PC-3 (cell line): ENCODE measurements around the gene BIVM. TPM values are rescaled to one million over a fixed set of nuclear protein-coding genes. Genes with fewer than 3 reads are reported as not detected.
"Not testable (repeated sequence)": the region's sequence is repeated elsewhere in the genome, so short reads cannot be mapped to it uniquely, and the experiment has no call there.

Experiments
- ATAC-seq: fragments of 200-7000 bp; cut with Tn5 transposase; 2 replicates; pipeline ENCODE4 v1.9.1; 2020; ENCODE audit warnings: mild to moderate bottlenecking, moderate library complexity
- BruUV-seq: library from RNA; stranded (reverse); fragments of 400-500 nt; replicated peaks from 2 replicates; lab custom pipeline; 2021; lab: Mats Ljungman, UMichigan
- CTCF ChIA-PET: fragments of 300-600 bp; sonication (Branson Sonifier 250); formaldehyde crosslinking; loops from one replicate; lab custom pipeline; 2022; ENCODE audit warnings: antibody characterized with exemption; lab: Charles Lee
- POLR2A ChIA-PET: fragments of 300-600 bp; sonication (Branson Sonifier 250); formaldehyde crosslinking; loops from one replicate; lab custom pipeline; 2022; ENCODE audit warnings: antibody characterized with exemption; ENCODE audit not compliant: unreplicated experiment; lab: Charles Lee
- DNase-seq: peaks from one replicate; pipeline ENCODE4 v3.0.0-alpha.2; 2015
- H2AFZ ChIP-seq: fragments of 300-600 bp; sonication (generic); 2 replicates; pipeline ENCODE4 v1.6.0; 2016; ENCODE audit warnings: antibody characterized with exemption, low read length
- H3F3A ChIP-seq: fragments of 300-600 bp; sonication (generic); one replicate; pipeline ENCODE4 v1.6.0; 2017; ENCODE audit warnings: antibody characterized with exemption, low read length, control low read depth, mild to moderate bottlenecking; ENCODE audit not compliant: unreplicated experiment
- H3K27ac ChIP-seq: fragments of 300-600 bp; sonication (generic); 2 replicates; pipeline ENCODE4 v1.5.1; 2016; ENCODE audit warnings: mild to moderate bottlenecking, low read length
- H3K27me3 ChIP-seq: fragments of 300-600 bp; sonication (generic); 2 replicates; pipeline ENCODE4 v1.6.1; 2016; ENCODE audit warnings: low read length, mixed read lengths
- H3K36me3 ChIP-seq: fragments of 300-600 bp; sonication (generic); 2 replicates; pipeline ENCODE4 v1.6.1; 2016; ENCODE audit warnings: low read depth, mixed run types, low read length, mixed read lengths
- H3K4me1 ChIP-seq: fragments of 300-600 bp; sonication (generic); 2 replicates; pipeline ENCODE4 v1.5.1; 2016; ENCODE audit warnings: low read length; ENCODE audit not compliant: insufficient read depth
- H3K4me2 ChIP-seq: fragments of 300-600 bp; sonication (generic); 2 replicates; pipeline ENCODE4 v1.6.0; 2016; ENCODE audit warnings: low read length
- H3K4me3 ChIP-seq: fragments of 300-600 bp; sonication (generic); 2 replicates; pipeline ENCODE4 v1.5.1; 2016; ENCODE audit warnings: mild to moderate bottlenecking, low read length, mixed read lengths
- H3K79me2 ChIP-seq: fragments of 300-600 bp; sonication (generic); 2 replicates; pipeline ENCODE4 v1.6.1; 2017; ENCODE audit warnings: low read length, mixed read lengths
- H3K9ac ChIP-seq: fragments of 300-600 bp; sonication (generic); 2 replicates; pipeline ENCODE4 v1.6.0; 2016; ENCODE audit warnings: mild to moderate bottlenecking, low read length
- H3K9me2 ChIP-seq: fragments of 300-600 bp; sonication (generic); replicated peaks from 2 replicates; pipeline ENCODE4 v1.6.1; 2016; ENCODE audit warnings: mixed run types, low read length, mixed read lengths
- H3K9me3 ChIP-seq: fragments of 300-600 bp; sonication (generic); 2 replicates; pipeline ENCODE4 v1.6.1; 2016; ENCODE audit warnings: low read length, mixed read lengths
- H4K20me1 ChIP-seq: fragments of 300-600 bp; sonication (generic); 2 replicates; pipeline ENCODE4 v1.6.1; 2016; ENCODE audit warnings: low read length, mixed read lengths
- CTCF ChIP-seq: fragments of 300-600 bp; sonication (generic); conservative IDR thresholded peaks from 2 replicates; pipeline ENCODE4 v1.5.1; 2017; ENCODE audit warnings: antibody characterized with exemption, low read depth, mild to moderate bottlenecking, low read length
- EZH2 ChIP-seq: fragments of 300-600 bp; sonication (generic); IDR thresholded peaks from one replicate; pipeline ENCODE4 v1.6.1; 2017; ENCODE audit warnings: antibody characterized with exemption, mild to moderate bottlenecking, low read length; ENCODE audit not compliant: unreplicated experiment
- EZH2phosphoT487 ChIP-seq: fragments of 300-600 bp; sonication (generic); IDR thresholded peaks from 2 replicates; pipeline ENCODE4 v1.6.1; 2018; ENCODE audit warnings: mild to moderate bottlenecking, antibody characterized with exemption, low read length, borderline replicate concordance
- intact Hi-C: fragments of 100-400 bp; cut with micrococcal nuclease; formaldehyde crosslinking; loops from 2 replicates; pipeline ENCODE4 v1.9.0; 2023
- total RNA-seq: library from RNA; depleted of rRNA; stranded (reverse); fragments of >200 nt; gene quantifications from 2 replicates; pipeline ENCODE4 v1.2.3, GENCODE V29; 2014

The BIVM gene
- total RNA-seq, 1 experiment from 2014 or later: 6.7 TPM

GRCh38 chr13:102779436-102780159 is 19.3 kb upstream of the BIVM start:
- Histone ChIP-seq H3K9me2 (no peaks in the 10 kb centered on the region), H3K9ac (no peak overlapping the region), H3K36me3 (no peaks in the 10 kb centered on the region), H3K27me3 (no peaks in the 10 kb centered on the region), H4K20me1 (no peaks in the 10 kb centered on the region), H3F3A (no peaks in the 10 kb centered on the region), H3K4me1 (no peaks in the 10 kb centered on the region), H2AFZ (no peak overlapping the region), H3K79me2 (no peaks in the 10 kb centered on the region), H3K27ac (no peak overlapping the region), H3K9me3 (no peaks in the 10 kb centered on the region), H3K4me3 (no peak overlapping the region), H3K4me2 (no peak overlapping the region)
- POLR2A ChIA-PET: no interaction called here
- TF ChIP-seq CTCF (no peak), EZH2phosphoT487 (no peak), EZH2 (no peak)
- CTCF ChIA-PET: no interaction called here
- no peak for ATAC-seq
- DNase-seq: no peak
- intact Hi-C loops: no loop called here
- no TSS peak for BruUV-seq

- POLR2A ChIA-PET, BruUV-seq, intact Hi-C loops: not testable (repeated sequence)
These were observed 18.3 kb upstream of the BIVM start for GRCh38 chr13:102780656-102781055.

DNA sequence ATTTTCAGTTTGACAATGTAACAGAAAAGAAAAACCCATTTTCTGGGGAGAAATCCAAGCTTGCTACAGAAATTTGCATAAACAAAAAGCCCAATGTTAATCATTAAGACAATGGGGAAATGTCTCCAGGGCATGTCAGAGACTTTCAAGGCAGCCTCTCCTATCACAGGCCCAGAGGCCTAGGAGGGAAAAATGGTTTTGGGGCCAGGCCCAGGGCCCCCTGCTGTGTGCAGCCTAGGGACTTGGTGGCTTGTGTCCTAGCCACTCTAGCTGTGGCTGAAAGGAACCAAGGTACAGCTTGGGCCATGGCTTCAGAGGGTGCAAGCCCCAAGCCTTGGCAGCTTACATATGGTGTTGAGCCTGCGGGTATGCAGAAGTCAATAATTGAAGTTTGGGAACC is 17.3 kb upstream of the BIVM start:
- Histone ChIP-seq H3K9ac (no peak overlapping the region), H3K4me1 (no peaks in the 10 kb centered on the region), H3K79me2 (no peaks in the 10 kb centered on the region), H3K36me3 (no peaks in the 10 kb centered on the region), H3K9me2 (no peaks in the 10 kb centered on the region), H2AFZ (no peak overlapping the region), H3K9me3 (no peaks in the 10 kb centered on the region), H3K4me3 (no peak overlapping the region), H3K27ac (no peak overlapping the region), H3K27me3 (no peaks in the 10 kb centered on the region), H3F3A (no peaks in the 10 kb centered on the region), H4K20me1 (no peaks in the 10 kb centered on the region), H3K4me2 (no peak overlapping the region)
- ATAC-seq (no peak), DNase-seq (no peak)
- TF ChIP-seq CTCF: no peak
- no peak for TF ChIP-seq EZH2
- no peak for TF ChIP-seq EZH2phosphoT487
- intact Hi-C loops: no loop called here
- BruUV-seq: no TSS peak
- POLR2A ChIA-PET: no interaction called here
- CTCF ChIA-PET: no interaction called here

More at GRCh38 chr13:102780656-102781055, 18.3 kb upstream of the BIVM start:
- H3K79me2 ChIP-seq, H3K9ac ChIP-seq, H3K27ac ChIP-seq, H3K27me3 ChIP-seq, H3K4me3 ChIP-seq, CTCF ChIA-PET, H2AFZ ChIP-seq, H3K9me3 ChIP-seq, H3F3A ChIP-seq, DNase-seq, H3K9me2 ChIP-seq, H3K4me1 ChIP-seq, H4K20me1 ChIP-seq, H3K4me2 ChIP-seq, ATAC-seq, H3K36me3 ChIP-seq: not testable (repeated sequence)
